Hair follicular keratinocyte (primary cell): ENCODE results near the gene NCAPH2. TPM values are rescaled to one million over a fixed set of nuclear protein-coding genes. Genes with fewer than 3 reads are reported as not detected.

Source experiments
- total RNA-seq: library from RNA; depleted of rRNA; stranded (reverse); fragments of >200 nt; gene quantifications from 2 replicates; pipeline ENCODE4 v1.2.3, GENCODE V29; 2015

Gene NCAPH2
- total RNA-seq = 38.7 and 70.9 TPM in 2 replicates

DNA sequence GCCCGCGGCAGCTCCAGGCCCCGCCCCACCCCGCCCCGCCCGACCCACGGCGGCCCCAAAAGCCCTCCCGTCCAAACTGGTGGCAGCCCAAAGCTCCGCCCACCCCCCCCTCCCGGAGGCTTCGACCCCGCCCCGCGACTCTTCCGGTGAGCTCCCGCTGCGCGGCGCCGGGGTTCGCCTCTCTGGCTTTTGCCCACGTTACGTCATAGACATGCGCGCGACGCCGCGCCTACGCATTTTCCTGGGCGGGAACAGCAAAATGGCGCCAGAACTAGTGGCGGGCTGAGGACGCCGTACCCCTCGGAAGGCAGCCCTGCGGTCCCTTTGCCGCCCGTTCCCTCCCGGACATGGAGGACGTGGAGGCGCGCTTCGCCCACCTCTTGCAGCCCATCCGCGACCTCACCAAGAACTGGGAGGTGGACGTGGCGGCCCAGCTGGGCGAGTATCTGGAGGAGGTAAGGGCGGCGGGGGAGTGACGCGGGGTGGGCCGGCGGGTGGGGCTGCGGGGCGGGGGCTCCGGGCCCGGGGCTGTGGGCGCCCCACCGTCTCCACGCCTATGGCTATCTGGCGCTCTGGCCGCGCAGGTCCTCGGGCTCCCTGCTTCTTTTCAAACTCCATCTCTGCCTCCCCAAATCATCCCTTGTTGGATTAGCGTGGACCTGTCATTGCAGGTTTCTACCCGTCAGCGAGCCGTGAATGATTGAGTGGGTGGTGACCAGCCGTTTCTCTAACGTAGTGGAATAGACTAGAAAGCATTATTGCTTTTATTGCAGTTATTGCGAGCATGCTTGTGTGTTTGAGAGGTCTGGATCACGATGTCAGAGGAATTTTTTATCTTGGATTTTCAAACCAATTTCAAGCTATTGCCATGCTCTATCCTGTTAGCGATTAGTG is at the start of gene NCAPH2:
NCAPH2 (plus strand) TSS at position 234 of the 894 bp plus-strand sequence; CDS start at position 348, 114 bp downstream.

DNA sequence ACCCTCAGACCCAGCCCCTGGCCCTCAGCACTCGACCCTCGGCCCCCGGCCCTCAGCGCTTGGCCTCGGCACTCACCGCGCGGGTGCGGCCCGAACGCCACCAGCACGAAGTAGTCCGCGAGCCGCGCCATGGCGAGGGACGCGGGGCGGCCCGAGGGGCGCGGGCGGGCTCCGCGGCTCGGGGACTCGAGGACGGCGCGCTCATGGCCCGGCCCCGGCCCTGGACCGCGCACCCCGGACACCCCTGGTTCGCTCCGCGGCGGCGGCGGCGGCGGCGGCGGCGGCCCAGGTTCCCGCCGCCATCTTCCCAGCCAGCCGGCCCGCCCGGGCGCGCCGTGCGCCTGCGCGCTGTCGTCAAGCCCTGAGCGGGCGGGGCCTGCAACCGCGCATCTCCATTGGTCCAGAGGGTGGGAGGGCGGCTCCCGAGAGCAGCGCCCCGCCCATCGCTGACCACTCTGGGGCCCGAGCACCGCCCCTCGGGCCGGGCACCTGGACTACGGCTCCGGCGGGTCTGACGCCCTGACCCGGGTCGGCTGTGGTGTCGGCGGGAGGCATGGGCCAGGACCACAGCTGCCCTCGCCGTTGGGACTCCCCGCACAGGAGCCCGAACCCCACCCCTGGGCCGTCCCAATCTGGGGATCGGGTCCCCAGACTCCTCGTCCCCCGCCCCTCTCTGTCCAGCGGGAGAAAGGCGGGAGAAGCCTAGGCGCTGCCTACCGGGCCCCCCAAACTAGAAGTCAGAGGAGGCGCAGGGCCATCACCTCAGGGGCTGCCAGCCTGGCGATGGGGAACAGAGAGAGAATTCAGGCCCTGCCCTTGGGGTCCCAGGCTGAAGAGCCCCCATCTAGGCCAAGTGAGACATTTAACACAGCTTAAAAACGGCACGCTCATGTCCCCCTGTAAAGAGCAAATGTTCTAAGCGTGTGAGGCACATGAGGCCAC is 33.0 kb upstream of the NCAPH2 start, which contains the start of gene SBF1:
SBF1 (minus strand) TSS at position 326 of the 942 bp plus-strand sequence; CDS start at position 131, 195 bp downstream.

DNA sequence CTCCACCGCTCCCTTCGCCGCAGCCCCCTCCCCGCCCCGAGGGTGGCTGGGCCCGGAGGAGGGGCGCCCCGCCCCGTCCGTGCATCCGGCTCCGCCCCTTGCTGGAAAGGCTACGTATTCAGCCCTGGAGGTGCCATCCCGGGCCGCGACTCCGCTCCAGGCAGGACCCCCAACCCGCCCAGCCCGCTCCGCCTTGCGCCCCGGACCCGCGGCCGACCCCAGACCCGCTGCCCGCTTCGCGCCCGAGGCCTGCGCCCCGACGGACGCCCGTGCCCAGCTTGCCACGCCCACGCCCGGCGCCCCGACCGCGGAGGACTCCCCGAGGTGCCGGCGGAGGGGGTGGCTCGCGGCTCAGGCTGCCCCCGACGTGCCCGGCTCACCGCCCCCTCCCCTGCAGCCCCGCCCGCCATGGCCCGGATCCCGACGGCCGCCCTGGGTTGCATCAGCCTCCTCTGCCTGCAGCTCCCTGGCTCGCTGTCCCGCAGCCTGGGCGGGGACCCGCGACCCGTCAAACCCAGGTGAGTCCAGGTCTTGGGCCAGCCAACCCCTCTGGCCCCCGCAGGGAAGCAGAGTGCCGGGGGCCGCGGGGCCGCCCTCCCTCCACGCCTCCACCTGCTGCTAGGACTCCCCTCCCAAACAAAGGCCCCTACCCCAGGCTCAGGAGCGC is 26.5 kb upstream of the NCAPH2 start, which contains the start of gene ADM2:
ADM2 (plus strand) TSS at position 104 of the 667 bp plus-strand sequence; CDS start at position 409, 305 bp downstream.

DNA sequence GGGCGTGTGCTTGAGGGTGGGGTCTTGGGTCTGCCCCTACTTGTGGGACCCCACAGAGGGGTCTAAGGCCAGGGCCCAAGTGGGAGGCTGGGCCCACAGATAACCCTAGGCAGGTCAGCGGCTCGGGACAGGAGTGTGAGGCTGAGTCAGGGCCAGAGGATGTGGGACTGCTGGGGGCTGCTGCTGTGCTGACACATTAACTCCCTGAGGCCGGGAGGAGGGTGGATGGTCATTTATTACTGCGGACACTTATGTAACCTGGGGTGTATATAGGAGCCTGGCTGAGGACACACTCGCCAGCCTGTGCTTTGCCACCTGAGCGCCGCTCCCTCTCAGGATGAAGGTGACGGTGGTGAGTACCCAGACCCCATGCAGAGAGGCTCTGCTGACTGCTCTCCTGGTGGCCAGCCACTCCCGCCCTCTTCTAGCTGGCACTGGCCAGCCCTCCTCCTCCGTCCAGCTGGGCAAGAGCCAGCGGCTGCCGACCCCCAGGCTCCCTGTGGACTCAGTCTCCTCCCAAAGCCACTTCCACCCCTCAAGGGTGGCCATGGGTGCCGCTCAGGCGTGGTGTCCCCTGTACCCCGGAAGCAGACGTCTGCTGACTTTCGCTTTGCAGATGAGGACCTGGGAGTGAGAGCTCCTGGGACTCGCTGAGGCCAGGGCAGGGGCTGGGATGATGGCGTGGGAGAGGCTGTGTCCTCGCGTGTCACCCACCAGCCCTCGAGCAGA is 21.3 kb upstream of the NCAPH2 start, which contains the start of gene MIOX:
MIOX (plus strand) TSS at position 299 of the 729 bp plus-strand sequence; CDS start at position 338, 39 bp downstream.

DNA sequence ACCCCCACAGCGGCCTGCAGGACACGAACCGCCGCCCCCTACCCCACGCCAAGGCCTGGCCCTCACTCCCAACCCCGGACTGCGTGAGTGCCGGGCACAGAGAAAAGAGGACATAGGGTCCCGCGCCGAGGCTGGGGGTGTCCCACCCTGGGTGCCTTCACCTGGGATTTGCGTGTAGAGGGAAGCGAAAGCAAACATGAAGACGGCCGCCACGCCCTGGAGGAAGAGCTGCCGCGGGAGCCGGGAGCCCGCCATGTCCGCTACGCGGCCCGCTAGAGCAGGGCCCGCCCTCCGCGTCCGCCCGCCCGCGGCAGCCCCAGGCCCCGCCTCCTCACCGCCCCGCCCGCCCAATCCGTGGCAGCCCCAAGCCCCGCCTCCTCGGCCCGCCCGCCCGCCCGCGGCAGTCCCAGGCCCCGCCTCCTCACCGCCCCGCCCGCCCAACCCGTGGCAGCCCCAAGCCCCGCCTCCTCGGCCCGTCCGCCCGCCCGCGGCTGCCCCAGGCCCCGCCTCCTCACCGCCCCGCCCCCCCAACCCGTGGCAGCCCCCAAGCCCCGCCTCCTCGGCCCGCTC is 518 bp upstream of the NCAPH2 start, which contains the start of gene LMF2:
LMF2 (minus strand) TSS at position 282 of the 570 bp plus-strand sequence; CDS start at position 255, 27 bp downstream.

DNA sequence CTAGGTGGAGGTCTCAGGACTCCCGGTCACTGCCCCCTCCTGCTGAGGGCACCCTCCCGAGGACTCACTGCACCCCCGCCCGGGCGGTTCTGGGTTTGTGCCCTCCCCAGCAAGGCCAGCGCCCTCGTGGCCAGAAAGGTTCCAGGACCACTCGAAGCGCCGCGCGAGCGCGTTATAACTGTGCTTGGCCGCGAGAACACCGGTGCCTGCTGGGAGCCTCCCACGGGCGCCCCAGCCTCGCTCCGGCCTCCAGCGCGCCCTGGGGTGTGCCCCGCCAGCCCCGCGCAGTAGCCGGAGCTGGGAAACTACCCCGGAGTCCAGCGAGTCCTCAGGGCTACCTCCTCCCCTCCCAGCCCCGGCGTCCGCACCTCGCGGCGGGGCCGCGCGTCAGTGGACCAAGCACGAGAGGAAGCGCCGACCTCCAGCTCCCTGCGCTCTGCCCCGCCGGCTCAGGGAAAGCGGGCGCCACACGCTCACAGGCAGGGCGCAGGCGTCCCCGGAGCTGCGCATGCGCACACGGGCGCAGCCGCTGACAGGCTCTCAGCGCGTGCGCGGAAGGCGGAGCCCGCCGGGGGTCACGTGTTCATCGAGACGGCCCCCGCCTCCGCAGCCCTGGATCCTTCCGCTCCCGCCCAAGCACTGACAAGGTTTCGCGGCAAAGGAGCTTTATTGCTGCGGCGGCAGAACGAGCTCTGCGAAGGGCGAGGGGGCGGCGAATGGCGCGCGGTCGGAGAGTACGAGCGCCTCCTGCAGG is 17.3 kb downstream of the NCAPH2 start, which contains the start of gene SCO2:
SCO2 (minus strand) TSS at position 495 of the 754 bp plus-strand sequence. CDS start 1,187 bp downstream, outside the sequence.

DNA sequence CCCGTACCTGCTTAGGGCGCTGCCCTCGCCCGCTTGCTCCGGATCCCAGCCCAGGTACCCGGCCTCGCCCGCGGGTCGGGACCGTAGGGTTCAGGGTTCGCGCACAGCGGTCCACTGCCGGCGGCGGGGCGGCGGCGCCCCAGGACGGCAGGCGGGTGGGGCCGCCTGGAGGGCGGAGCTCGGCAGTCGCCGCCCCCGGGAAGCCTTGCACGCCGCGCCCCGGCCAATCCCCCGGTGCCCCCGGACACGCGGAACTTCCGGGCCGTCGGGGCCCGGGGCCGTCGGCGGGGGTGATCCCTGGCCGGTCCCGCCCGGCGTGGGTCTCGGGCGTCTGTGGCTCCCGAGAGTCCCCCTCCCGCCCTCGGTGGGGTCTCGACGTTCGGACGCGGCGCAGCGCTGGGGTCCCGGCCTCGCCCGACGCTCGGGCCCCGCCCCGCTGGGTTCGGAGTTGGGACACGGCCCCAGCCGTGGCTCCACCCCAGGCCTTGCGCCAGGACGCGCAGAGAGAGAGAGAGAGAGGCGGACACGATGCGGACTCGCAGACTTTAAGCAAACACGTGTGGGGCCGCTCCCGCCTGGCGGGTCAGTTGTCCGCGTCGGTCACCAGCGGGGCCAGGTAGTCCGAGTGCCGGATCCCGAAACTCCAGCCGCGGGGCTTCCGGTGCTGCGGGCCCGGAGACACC is 22.0 kb downstream of the NCAPH2 start, which contains the start of gene TYMP:
TYMP (minus strand) TSS at position 116 of the 683 bp plus-strand sequence. CDS start 303 bp downstream, outside the sequence.

DNA sequence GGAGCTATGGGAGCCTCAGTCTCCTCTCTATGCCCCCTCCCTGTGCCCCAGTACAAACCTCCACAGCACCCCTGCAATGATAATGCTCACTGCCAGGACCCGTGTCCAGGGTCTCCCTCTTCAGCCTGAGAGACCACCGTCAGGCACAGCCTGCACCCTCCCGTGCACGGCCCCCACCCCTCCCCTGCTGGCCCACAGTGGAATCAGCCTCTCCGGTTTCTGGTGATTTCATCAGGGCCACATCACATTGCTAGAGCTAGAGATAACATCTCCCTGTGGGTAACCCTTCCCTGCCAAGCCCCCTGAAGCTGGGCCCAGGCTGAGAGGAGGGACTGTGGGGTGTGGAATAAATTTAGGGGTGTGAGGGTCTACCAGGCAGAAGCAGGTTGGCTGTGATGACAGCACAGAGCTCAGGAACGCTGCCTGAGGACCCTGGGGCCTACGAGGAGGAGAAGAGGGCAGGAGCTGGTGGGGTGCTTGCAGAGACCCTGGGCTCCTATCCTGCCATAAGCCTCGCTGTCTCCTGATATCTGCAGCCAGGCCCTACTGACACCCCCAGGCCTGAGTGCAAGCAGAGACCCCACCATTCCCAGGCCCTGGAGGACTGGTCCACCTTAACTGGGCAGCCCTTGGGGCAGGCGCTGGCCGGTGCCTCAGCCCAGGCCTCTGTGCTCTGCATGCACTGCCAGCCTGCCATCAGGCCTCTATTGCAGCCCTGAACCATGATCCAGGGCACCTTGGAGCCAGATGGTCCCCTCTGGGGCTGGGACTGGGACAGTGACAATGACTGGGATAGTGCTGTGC is 37.7 kb downstream of the NCAPH2 start, which contains the start of gene KLHDC7B:
KLHDC7B (plus strand) TSS at position 378 of the 804 bp plus-strand sequence; CDS start at position 723, 345 bp downstream.

DNA sequence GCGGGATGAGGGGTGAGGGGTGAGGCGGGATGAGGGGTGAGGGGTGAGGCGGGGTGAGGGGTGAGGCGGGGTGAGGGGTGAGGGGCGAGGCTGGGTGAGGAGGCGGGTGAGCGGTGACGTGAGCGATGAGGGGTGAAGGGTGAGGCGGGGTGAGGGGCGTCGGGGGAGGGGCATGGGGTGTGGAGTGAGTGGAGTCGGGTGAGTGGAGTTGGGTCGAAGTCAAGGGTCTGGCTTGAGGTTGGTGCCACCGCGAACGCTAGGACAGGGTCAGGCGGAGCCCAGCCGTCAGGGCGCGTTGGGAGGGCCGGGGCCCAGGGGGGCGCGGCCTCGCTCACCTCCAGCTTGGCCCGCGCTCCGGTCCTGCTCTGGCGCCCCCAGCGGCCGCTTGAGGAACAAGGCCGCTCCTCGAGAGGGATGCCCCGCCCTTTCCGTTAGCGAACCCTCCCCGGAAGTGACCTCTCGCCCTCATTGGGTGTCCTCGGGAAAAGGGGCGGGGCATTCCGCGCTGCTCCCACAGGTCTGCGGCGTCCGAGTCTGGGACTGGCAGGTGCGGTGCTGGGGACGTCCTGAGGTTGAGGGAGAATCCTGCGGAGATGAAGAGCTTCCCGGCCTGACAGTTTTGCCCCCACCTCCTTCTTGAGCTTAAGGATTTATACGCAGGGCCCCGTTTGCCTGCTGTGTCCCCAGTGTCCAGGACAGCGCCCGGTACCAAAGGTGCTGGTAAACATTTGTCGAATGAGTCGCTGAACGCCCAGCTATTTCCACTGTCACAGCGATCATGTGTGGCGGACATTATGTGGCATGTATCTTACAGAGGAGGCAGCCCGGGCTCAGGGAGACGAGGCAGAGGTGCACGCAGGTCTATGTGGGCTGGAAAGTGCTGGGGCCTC is 54.7 kb downstream of the NCAPH2 start, which contains the start of gene SYCE3:
SYCE3 (minus strand) TSS at position 397 of the 890 bp plus-strand sequence. CDS start 6,514 bp downstream, outside the sequence.

Other genes starting within 250 kb of the NCAPH2 start
- gene MAPK12, start 246.5 kb upstream of the NCAPH2 start, total RNA-seq = 21.1 and 21.2 TPM in 2 replicates
- 6.6 and 12.3 TPM in 2 replicates for gene MAPK11, start 237.8 kb upstream of the NCAPH2 start, total RNA-seq
- gene PLXNB2, start 200.6 kb upstream of the NCAPH2 start, total RNA-seq = 73.7 and 104 TPM in 2 replicates
- 0.49 and 1.0 TPM in 2 replicates for gene DENND6B, start 181.2 kb upstream of the NCAPH2 start, total RNA-seq
- gene PPP6R2, start 164.9 kb upstream of the NCAPH2 start, total RNA-seq = 31.8 and 35.9 TPM in 2 replicates
- gene SBF1, start 33.2 kb upstream of the NCAPH2 start, total RNA-seq = 51.1 and 67.3 TPM in 2 replicates
- gene ADM2, start 26.7 kb upstream of the NCAPH2 start, total RNA-seq = 3.5 and 13.8 TPM in 2 replicates
- gene MIOX, start 21.4 kb upstream of the NCAPH2 start, total RNA-seq = not detected in 2 replicates
- gene LMF2, start 522 bp upstream of the NCAPH2 start, total RNA-seq = 46.6 and 50.8 TPM in 2 replicates
- gene SCO2, start 17.4 kb downstream of the NCAPH2 start, total RNA-seq = 2.9 and 5.4 TPM in 2 replicates
- 70.9 and 112 TPM in 2 replicates for gene TYMP, start 21.8 kb downstream of the NCAPH2 start, total RNA-seq
- not detected in 2 replicates for gene KLHDC7B, start 37.7 kb downstream of the NCAPH2 start, total RNA-seq
- gene SYCE3, start 54.7 kb downstream of the NCAPH2 start, total RNA-seq = not detected in 2 replicates
- gene CPT1B, start 70.2 kb downstream of the NCAPH2 start, total RNA-seq = 2.2 and 7.8 TPM in 2 replicates
- 26.4 and 35.1 TPM in 2 replicates for gene CHKB, start 74.6 kb downstream of the NCAPH2 start, total RNA-seq
- gene MAPK8IP2, start 92.6 kb downstream of the NCAPH2 start, total RNA-seq = 0.72 and 1.1 TPM in 2 replicates
- 41.6 and 55.7 TPM in 2 replicates for gene ARSA, start 119.9 kb downstream of the NCAPH2 start, total RNA-seq
- gene SHANK3, start 164.6 kb downstream of the NCAPH2 start, total RNA-seq = 3.9 and 5.2 TPM in 2 replicates
- gene ACR, start 230.0 kb downstream of the NCAPH2 start, total RNA-seq = not detected in 2 replicates